HepG2 (cell line): Measurements from ENCODE around the gene SLC35B1. TPM values are rescaled to one million over a fixed set of nuclear protein-coding genes. Genes with fewer than 3 reads are reported as not detected.

Experiments
- ATRX ChIP-seq: sonication (generic); formaldehyde crosslinking; IDR thresholded peaks from 2 replicates; pipeline ENCODE4 v1.4.0; 2020; ENCODE audit warnings: missing genetic modification reagents, borderline replicate concordance
- FOXJ3 ChIP-seq: sonication (generic); formaldehyde crosslinking; IDR thresholded peaks from 2 replicates; pipeline ENCODE4 v1.4.0; 2020; ENCODE audit warnings: missing genetic modification reagents, mild to moderate bottlenecking, borderline replicate concordance
- HNRNPL ChIP-seq: fragments of 200-400 bp; formaldehyde crosslinking; IDR thresholded peaks from 2 replicates; pipeline ENCODE4 v1.6.1; 2017; ENCODE audit warnings: mild to moderate bottlenecking, low read depth, low read length
- IKZF4 ChIP-seq: sonication (generic); formaldehyde crosslinking; IDR thresholded peaks from 2 replicates; pipeline ENCODE4 v1.5.1; 2020; ENCODE audit warnings: borderline replicate concordance, mild to moderate bottlenecking, low read depth, missing genetic modification reagents; ENCODE audit errors: not compliant biosample characterization
- NFYB ChIP-seq: sonication (generic); formaldehyde crosslinking; IDR thresholded peaks from 2 replicates; pipeline ENCODE4 v1.4.0; 2020; ENCODE audit warnings: missing genetic modification reagents
- RARA ChIP-seq: IDR thresholded peaks from 2 replicates; pipeline ENCODE4 v1.6.1; 2016; ENCODE audit warnings: missing genetic modification reagents, missing compliant biosample characterization
- RFX1 ChIP-seq: fragments of 450-650 bp; IDR thresholded peaks from 2 replicates; pipeline ENCODE4 v1.6.1; 2017
- TAF1 ChIP-seq: sonication (generic); formaldehyde crosslinking; IDR thresholded peaks from 2 replicates; pipeline ENCODE4 v1.4.0; 2020; ENCODE audit warnings: missing genetic modification reagents
- ZBTB7B ChIP-seq: sonication (generic); formaldehyde crosslinking; IDR thresholded peaks from 2 replicates; pipeline ENCODE4 v1.4.0; 2020; ENCODE audit warnings: missing genetic modification reagents
- ZFAT ChIP-seq: sonication (generic); formaldehyde crosslinking; conservative IDR thresholded peaks from 2 replicates; pipeline ENCODE4 v1.8.1; 2023; ENCODE audit warnings: missing genetic modification reagents, inconsistent platforms
- ZNF558 ChIP-seq: sonication (generic); formaldehyde crosslinking; IDR thresholded peaks from 2 replicates; pipeline ENCODE4 v1.9.0; 2022; ENCODE audit warnings: mild to moderate bottlenecking, missing genetic modification reagents, borderline replicate concordance
- ZNF629 ChIP-seq: sonication (generic); formaldehyde crosslinking; conservative IDR thresholded peaks from 2 replicates; pipeline ENCODE4 v1.5.0; 2020; ENCODE audit warnings: missing genetic modification reagents
- ZNF660 ChIP-seq: sonication (generic); formaldehyde crosslinking; IDR thresholded peaks from 2 replicates; pipeline ENCODE4 v1.5.1; 2020; ENCODE audit warnings: mild to moderate bottlenecking, low read depth, missing genetic modification reagents, borderline replicate concordance
- ZNF772 ChIP-seq: sonication (generic); formaldehyde crosslinking; IDR thresholded peaks from 2 replicates; pipeline ENCODE4 v1.5.0; 2020; ENCODE audit warnings: mild to moderate bottlenecking, missing genetic modification reagents
- ZNF782 ChIP-seq: sonication (generic); formaldehyde crosslinking; IDR thresholded peaks from 2 replicates; pipeline ENCODE4 v1.4.0; 2020; ENCODE audit warnings: missing genetic modification reagents, mild to moderate bottlenecking, borderline replicate concordance
- polyA plus RNA-seq, 8 experiments: library from polyadenylated mRNA; depleted of rRNA in 3 of 8; stranded (reverse) in 7 of 8; unstranded in 1 of 8; fragments of >200 nt; fragmentation: Illumina TruSeq in 4 of 8; extraction: Trizol in 4 of 8; gene quantifications; 2 replicates each; pipeline versions ENCODE4 v1.2.1 to v1.2.3, GENCODE V29; 2011 to 2016; ENCODE audit warnings: low read depth in 4 of 8, missing spikeins in 1 of 8, mixed read lengths in 1 of 8; ENCODE audit not compliant: insufficient read depth in 1 of 8
- total RNA-seq, 5 experiments: library from RNA; depleted of rRNA; stranded (reverse); fragments of >200 nt; fragmentation: Illumina TruSeq; extraction: Trizol; gene quantifications; 2 replicates each; pipeline ENCODE4 v1.2.3, GENCODE V29; 2016; ENCODE audit warnings: low read depth in 1 of 5
- TF ChIP-seq, protein P1 (sequence below), 2 experiments: sonication (generic) in 1 of 2; formaldehyde crosslinking in 1 of 2; IDR thresholded peaks; 2 replicates each; pipeline versions ENCODE4 v1.5.1 to v1.6.1; 2011 to 2020; ENCODE audit warnings: borderline replicate concordance in 1 of 2, low read depth in 1 of 2, low read length in 1 of 2, mild to moderate bottlenecking in 1 of 2, missing genetic modification reagents in 1 of 2, moderate library complexity in 1 of 2
- TF ChIP-seq, protein P2 (sequence below): IDR thresholded peaks from 2 replicates; pipeline ENCODE4 v1.6.1; 2012; ENCODE audit warnings: low read length, improper control_type of control experiment
- TF ChIP-seq, protein P3 (sequence below), 2 experiments: sonication (generic) in 1 of 2; formaldehyde crosslinking in 1 of 2; IDR thresholded peaks; 2 replicates each; pipeline versions ENCODE4 v1.4.0 to v1.6.1; 2018 to 2020; ENCODE audit warnings: missing genetic modification reagents in 2 of 2, borderline replicate concordance in 1 of 2, low read depth in 1 of 2, mild to moderate bottlenecking in 1 of 2, missing biosample characterization in 1 of 2
- TF ChIP-seq, protein P4 (sequence below): sonication (generic); formaldehyde crosslinking; IDR thresholded peaks from 2 replicates; pipeline ENCODE4 v1.8.1; 2023; ENCODE audit warnings: mild to moderate bottlenecking, moderate library complexity, missing genetic modification reagents

The SLC35B1 gene
- total and polyA plus RNA-seq, 2 of the 13 experiments (the other 11 are each of a cell fraction or from before 2014, with no cell fraction given) = 99.6 to 113 TPM

DNA sequence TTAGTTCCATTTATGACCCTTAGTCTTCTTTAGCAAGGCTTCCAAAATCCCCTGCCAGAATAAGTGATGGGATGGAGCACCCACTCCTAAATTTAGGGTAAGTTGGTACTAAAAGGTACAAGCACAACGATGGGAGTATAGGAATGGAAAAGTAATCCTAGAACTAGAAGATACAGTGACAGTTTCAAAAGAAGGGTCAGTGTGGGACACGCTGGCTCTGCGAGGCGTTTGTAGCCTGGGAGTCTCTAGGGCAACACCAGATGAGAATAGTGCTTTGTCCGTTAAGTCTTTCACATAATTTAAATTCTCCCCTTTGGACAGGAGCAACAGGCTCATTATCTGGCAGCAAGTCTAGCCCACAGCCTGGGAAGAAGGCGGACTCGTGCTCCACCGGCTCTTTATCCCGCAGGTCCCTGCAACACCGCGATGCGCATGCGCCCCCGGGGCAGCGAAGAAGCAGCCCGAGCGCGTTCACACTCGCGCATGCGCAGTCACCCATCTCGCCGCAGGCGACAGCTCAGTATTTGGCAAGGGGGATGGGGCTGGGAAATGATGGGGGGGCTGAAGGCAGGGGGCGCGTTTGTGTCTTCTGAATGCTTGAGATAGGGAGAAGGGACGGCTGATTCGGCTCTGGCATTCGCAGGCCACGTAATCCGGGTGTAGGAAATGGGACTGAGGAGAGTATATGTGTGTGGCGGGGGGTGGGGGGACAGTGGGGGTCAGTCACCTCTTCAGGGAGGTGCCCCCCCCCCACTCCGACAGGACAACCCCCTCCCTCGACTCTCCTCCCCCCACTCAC is 30.4 kb downstream of the SLC35B1 start (continued):
- TF ChIP-seq TAF1 (CRISPR knock-in tag) (no peak; the same call in 1 of the 2 replicates), ATRX (CRISPR knock-in tag) (no peak), HNRNPL (no peak), RARA (CRISPR knock-in tag) (no peak), ZBTB7B (CRISPR knock-in tag) (0 out of 2 replicates have a peak, but pooled peaks have one; percentile 16), ZNF772 (no peak), ZNF660 (CRISPR knock-in tag) (no peak), RFX1 (no peak), ZFAT (no peak), ZNF558 (CRISPR knock-in tag) (no peak), IKZF4 (CRISPR knock-in tag) (no peak), ZNF629 (CRISPR knock-in tag) (no peak), ZNF782 (no peak), NFYB (CRISPR knock-in tag) (no peak; the same call in 1 of the 2 replicates), FOXJ3 (CRISPR knock-in tag) (no peak)
- TF ChIP-seq, protein P1, sequence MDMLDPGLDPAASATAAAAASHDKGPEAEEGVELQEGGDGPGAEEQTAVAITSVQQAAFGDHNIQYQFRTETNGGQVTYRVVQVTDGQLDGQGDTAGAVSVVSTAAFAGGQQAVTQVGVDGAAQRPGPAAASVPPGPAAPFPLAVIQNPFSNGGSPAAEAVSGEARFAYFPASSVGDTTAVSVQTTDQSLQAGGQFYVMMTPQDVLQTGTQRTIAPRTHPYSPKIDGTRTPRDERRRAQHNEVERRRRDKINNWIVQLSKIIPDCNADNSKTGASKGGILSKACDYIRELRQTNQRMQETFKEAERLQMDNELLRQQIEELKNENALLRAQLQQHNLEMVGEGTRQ (IDR thresholded peaks at IDR 0.05; ENCODE audit: low read depth, low read length) = no peak
- TF ChIP-seq, protein P1 (CRISPR knock-in tag; IDR thresholded peaks at IDR 0.05; ENCODE audit: borderline replicate concordance) = no peak
- TF ChIP-seq, protein P2, sequence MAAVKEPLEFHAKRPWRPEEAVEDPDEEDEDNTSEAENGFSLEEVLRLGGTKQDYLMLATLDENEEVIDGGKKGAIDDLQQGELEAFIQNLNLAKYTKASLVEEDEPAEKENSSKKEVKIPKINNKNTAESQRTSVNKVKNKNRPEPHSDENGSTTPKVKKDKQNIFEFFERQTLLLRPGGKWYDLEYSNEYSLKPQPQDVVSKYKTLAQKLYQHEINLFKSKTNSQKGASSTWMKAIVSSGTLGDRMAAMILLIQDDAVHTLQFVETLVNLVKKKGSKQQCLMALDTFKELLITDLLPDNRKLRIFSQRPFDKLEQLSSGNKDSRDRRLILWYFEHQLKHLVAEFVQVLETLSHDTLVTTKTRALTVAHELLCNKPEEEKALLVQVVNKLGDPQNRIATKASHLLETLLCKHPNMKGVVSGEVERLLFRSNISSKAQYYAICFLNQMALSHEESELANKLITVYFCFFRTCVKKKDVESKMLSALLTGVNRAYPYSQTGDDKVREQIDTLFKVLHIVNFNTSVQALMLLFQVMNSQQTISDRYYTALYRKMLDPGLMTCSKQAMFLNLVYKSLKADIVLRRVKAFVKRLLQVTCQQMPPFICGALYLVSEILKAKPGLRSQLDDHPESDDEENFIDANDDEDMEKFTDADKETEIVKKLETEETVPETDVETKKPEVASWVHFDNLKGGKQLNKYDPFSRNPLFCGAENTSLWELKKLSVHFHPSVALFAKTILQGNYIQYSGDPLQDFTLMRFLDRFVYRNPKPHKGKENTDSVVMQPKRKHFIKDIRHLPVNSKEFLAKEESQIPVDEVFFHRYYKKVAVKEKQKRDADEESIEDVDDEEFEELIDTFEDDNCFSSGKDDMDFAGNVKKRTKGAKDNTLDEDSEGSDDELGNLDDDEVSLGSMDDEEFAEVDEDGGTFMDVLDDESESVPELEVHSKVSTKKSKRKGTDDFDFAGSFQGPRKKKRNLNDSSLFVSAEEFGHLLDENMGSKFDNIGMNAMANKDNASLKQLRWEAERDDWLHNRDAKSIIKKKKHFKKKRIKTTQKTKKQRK = no peak
- TF ChIP-seq, protein P3, sequence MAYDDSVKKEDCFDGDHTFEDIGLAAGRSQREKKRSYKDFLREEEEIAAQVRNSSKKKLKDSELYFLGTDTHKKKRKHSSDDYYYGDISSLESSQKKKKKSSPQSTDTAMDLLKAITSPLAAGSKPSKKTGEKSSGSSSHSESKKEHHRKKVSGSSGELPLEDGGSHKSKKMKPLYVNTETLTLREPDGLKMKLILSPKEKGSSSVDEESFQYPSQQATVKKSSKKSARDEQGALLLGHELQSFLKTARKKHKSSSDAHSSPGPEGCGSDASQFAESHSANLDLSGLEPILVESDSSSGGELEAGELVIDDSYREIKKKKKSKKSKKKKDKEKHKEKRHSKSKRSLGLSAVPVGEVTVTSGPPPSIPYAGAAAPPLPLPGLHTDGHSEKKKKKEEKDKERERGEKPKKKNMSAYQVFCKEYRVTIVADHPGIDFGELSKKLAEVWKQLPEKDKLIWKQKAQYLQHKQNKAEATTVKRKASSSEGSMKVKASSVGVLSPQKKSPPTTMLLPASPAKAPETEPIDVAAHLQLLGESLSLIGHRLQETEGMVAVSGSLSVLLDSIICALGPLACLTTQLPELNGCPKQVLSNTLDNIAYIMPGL (CRISPR knock-in tag; IDR thresholded peaks at IDR 0.05; ENCODE audit: borderline replicate concordance in 1 of 2, low read depth in 1 of 2) = peak in 1 of 2 experiments; percentile 56; a peak in 2 of 4 replicates
- TF ChIP-seq, protein P4, sequence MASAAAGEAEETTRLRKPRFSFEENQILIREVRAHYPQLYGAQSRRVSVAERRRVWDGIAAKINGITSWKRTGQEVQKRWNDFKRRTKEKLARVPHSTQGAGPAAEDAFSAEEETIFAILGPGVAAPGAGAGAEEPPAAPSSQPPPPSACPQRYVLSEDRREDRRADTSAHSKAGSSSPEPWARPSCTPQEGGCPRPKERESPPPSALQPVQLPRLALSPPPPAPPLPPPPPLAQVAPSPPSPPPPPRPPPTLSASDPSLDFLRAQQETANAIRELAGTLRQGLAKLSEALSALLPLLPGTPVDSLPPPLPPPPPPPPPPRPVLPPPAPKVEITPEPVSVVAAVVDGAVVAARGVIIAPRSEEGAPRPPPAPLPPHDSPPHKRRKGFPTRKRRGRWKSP = no peak; the same call in 1 of the 2 replicates
